GM15510 (cell line): Measurements from ENCODE around the gene GABBR1.

Source experiments
- POLR2A ChIP-seq: IDR thresholded peaks from 3 replicates; pipeline ENCODE4 v1.6.1; 2011; ENCODE audit warnings: borderline replicate concordance; ENCODE audit not compliant: insufficient read length; ENCODE audit errors: extremely low read depth

The GABBR1 gene

DNA sequence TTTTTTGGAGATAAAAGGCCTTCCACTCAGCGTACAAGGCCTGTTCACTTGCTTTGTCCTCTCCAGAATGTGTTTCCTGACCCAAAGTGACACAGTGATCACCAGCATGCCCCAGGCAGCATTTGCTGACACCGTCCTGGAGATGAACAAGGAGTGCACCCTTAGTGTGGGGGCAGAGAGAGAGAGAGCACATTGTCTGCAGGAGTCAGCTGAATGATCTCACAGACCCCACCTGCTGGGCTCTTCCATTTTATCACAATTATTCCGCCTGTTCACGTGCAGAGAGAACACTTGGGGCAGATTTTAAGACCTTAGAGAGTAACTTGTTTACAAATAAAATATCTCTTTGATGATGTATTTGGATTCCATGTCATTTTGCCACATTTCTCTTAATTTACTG is 122.8 kb downstream of the GABBR1 start:
- TF ChIP-seq POLR2A, result no peak
